Stimulated activated CD8-positive, alpha-beta memory T cell treated with anti-CD3 and anti-CD28 coated beads, Interleukin-15, amount 100 ng/mL, for 1 hour (primary cell): ENCODE results near the gene CLNK.

Experiments used
- DNase-seq: peaks from one replicate; pipeline ENCODE4 v3.0.0-alpha.2; 2020; ENCODE audit warnings: low read depth

The CLNK gene

GRCh38 chr4:10504570-10505179 is 179.9 kb downstream of the CLNK start:
- DNase-seq, result no peak

DNA sequence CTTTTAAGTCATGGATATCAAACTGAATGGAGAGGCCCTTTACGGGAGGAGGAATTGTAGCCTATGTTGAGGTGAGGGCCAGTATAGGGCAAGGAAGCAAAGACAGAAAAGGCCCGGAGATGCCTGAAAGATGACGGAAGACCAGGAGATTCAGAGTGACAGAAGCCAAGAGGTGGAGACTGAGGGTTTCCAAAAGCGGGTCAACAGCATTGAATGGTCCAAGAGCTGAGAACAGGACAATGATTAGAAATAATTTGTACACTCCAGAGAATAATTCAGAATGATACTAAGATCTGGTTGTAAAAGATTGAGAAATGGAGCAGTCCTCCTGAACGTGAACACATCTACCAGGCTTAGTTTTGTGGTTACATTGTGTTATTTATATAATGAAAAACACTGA is 181.9 kb downstream of the CLNK start:
- DNase-seq, result no peak

GRCh38 chr4:10500776-10501175 is 183.8 kb downstream of the CLNK start:
- no peak for DNase-seq

DNA sequence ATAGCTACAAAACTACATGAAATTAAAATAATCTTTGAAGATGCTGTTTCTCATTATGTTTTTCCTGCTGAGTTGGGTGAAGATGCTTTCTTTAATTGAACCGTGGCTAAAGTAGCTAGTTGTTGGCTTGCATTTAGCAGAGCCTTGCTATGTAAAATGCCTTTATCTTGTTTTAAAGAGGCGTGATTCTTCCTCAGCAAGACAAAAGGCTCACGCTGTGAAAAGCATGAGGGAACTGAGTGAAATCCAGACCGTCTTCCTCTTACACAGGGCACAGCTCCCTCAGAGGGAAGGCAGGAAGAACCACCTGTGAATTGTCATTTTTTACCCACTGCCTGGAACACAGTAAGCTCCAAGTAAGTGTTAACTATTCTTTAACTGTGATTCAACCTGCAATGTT is 188.4 kb downstream of the CLNK start:
- DNase-seq, result no peak

DNA sequence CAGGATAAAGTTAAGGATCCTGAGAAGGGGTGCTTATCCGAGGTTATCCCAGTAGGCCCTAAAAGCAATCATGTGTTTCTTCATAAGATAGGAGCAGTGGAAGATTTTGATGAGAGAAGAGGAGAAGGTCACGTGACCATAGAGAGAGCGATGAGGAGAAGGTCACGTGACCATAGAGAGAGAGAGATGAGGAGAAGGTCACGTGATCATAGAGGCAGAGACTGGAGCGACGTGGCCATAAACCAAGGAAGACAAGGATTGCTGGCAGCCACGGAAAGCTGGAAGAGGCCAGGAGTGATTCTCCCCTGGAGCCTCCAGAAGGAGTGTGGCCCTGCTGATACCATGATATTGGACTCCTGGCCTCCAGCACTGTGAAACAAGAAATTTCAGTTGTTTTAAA is 188.9 kb downstream of the CLNK start:
- DNase-seq, result no peak

DNA sequence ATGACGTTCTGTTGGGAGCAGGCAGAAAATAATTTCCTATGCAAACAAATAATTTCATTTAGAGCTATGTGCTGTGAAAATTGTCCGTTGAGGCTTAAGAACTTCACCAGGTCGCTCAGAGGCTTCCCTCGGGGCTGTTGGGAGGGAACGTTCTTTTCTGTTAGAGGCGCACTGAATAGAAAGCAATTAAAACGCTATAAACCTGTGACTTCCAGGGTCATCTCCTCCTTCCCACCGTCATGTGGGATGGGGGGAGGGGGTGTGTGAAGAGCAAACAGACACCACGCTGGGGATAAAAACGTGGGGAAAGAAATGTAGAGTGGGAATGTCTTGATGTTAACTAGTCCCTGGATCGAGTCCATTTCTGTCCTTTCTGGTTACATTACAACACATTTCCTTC is 192.1 kb downstream of the CLNK start:
- DNase-seq, result no peak

GRCh38 chr4:10491401-10491800 is 193.2 kb downstream of the CLNK start:
- DNase-seq, result no peak

GRCh38 chr4:10490996-10491395 is 193.6 kb downstream of the CLNK start:
- no peak for DNase-seq

DNA sequence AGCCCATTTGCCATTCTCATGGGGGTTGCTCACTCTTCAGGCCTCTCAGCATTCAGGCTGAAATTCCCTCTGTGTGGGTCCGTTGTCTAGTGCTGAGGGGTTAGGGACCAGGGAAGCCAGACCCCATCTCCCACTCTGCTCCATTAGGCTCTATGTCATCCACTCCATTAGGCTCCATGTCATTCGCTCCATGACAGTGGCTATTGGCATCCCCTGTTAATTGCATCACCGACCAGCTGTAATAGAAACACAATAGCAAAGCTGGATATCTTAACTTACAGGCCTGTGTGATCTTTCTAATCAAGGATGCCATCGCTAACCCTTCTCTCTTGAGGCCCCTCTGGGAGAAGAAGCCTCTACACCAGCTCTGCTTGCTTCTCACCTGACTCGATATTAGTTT is 201.7 kb downstream of the CLNK start:
- DNase-seq, result no peak

DNA sequence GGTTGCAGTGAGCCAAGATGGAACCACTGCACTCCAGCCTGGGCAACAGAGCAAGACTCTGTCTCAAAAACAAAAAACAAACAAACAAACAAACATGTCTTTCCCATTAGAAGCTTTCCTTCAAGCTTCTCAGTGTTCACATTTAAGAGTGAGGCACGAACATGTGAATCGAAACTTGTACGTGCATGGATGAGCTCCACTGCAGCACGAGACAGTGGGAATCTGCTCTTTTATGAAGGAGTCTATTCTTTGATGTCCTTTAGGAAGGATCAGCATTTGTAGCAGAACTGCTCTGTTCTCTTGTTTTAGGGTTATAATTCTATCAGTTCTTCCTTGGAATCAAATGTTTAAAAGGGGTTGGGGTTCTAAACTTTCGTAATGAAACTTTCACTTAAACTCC is 204.0 kb downstream of the CLNK start:
- DNase-seq, result no peak

DNA sequence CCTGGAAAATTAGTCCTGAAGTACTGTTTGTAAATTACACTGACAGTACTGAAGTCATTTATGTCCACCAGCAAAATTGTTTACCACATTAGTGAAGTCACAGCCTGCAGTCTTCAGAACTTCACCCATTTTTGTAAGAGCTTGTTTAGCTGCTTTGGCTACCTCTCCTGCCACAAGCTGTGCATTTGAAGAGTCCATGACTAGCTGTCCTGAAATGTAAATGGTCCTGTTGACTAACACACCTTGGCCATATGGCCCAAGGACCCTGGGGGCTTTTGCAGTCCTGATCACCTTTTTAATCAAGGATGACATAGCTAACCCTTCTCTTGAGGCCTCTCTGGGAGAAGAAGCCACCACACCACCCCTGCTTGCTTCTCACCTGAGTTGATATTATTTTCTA is 205.9 kb downstream of the CLNK start:
- no peak for DNase-seq

- DNase-seq, result no peak
Measured at GRCh38 chr4:10470505-10470904, 214.1 kb downstream of the CLNK start.

DNA sequence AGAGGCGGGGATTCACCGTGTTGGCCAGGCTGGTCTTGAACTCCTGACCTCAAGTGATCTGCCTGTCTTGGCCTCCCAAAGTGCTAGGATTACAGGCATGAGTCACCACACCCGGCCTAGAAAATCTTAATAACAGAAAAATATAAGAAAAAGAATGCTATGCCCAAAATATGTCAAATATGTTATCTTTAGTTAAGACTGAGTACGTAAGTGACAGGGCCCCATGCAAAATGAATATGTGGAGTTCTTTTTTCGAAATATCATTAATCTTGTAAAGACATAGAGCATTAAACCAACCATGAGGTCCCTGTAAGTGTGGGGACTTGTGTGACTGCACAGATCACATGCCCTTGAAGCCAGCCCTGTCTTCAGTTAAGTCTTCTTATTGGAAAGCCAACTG is 218.4 kb downstream of the CLNK start:
- no peak for DNase-seq

GRCh38 chr4:10462876-10463275 is 221.7 kb downstream of the CLNK start:
- DNase-seq, result no peak

- DNase-seq, result no peak
Measured at GRCh38 chr4:10461850-10462400, 222.6 kb downstream of the CLNK start.

GRCh38 chr4:10461091-10461849 is 223.3 kb downstream of the CLNK start:
- DNase-seq, result no peak

DNA sequence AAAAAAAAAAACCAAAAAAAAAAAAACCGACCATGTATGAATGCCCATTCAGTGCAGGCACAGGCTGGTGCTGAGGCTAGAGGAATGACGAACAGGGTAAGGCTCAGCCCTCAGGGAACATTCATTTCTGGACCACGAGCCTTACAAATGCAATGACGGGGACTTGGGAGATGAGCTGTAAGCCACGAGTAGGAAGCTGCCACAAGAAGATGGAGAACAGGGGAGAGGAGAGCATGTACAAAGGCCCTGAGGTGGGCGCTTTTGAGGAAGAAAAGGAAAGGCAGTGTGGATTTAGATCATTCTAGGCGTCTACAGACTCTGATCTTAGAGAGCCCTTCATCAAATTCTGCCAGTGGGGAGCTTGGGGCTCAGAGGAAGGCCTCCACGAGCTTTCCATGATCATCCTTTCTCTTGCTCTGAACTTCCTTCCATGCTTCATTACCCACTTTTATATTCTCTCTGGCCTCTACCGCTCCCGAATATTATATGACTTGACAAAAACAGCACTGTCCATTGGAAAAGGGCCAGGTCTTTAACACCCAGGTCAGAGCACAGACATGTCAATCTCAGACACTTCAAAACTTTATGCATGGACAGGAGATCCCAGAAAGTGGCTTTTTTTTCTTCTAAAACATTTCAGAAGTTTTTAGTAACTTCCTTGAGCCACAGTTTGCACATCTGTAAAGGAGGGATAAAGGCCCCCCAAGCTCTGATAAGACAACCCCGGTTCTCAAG is 224.1 kb downstream of the CLNK start:
- DNase-seq, result no peak

DNA sequence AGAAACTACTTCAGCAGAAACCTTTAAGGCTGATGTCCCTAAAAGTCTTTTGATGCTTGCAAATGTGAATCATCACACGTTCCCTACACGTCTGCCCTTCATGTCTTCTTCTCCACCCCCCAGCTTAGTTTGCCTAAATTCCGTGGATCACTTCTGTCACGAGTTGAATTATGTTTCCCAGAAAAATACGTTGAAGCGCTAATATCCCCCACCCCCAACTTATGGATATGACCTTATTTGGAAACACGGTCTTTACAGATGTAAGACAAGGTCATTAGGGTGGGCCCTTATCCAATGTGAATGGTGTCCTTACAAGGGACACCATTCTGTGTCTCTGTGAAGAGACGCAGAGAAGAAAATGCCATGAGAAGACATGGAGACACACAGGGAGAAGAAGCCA is 225.3 kb downstream of the CLNK start:
- no peak for DNase-seq

GRCh38 chr4:10458177-10458576 is 226.4 kb downstream of the CLNK start:
- DNase-seq, result no peak

GRCh38 chr4:10457255-10457801 is 227.2 kb downstream of the CLNK start, which contains the start of gene ZNF518B:
Gene ZNF518B, minus strand, starts transcription at chr4:10457426. Its CDS starts 11,098 bp downstream, at chr4:10446328.
- peak; percentile 48 for DNase-seq

- no peak for DNase-seq
Measured at GRCh38 chr4:10456595-10457254, 227.8 kb downstream of the CLNK start.

- no peak for DNase-seq
Measured at GRCh38 chr4:10456260-10456594, 228.3 kb downstream of the CLNK start.
